Measurements from ENCODE around the gene RIC3. TPM values are rescaled to one million over a fixed set of nuclear protein-coding genes. Genes with fewer than 3 reads are reported as not detected.

Gene RIC3
- total and polyA plus RNA-seq, 10 donors, result 11.6 to 32.7 (median 23.3) TPM

DNA sequence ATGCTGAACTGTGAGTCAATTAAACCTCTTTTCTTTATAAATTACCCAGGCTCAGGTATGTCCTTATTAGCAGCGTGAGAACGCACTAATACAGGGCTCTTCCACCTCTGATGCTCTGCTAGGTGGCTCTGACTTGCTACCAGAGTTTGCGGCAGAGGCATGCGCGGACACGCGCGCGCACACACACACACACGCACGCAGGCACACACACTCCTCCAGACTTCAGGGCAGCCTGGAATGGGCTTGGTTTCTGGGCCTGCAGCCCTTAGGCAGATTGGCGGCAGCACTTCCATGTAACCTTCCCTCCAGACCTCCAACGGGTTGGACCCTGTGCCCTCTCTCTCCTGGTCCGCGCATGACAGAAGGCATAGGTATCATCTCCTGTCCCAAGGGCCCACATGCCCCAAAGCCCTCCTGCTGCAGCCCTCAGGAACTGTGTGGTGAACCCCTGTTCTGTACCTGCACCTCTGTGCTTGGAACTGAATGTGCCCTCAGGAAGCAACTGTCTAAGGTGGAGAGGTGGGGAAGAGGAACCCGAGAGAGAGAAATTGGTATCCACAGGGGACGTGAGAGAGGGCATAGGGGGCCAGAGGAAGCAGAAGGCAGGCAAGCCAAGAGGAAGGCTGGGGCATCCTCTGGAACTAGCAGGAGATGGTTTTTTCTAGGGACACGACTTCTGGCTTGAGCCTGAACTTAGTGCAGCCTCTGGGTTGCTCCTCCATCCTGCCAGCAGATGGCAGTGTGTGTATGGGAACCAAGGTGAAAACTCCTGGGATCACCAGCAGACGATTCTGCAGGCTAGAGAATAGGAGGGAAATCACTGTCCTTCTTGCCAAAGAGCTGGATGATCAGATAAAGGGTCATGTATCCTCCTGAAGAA lies 23.4 kb upstream of the RIC3 start:
- H3K36me3 ChIP-seq, result no peaks in the 10 kb centered on the region
- peaks cover 0 to 5% (median 0%) of the 10 kb centered on the region in 6 donors for H3K4me1 ChIP-seq
- no peak overlapping the region for H3K27ac ChIP-seq
- intact Hi-C loops (cut with DNase I; ENCODE audit: low total_unique reads), result no loop called here
- H3K9me3 ChIP-seq, result no peaks in the 10 kb centered on the region
- peaks cover 0 to 21% (median 0%) of the 10 kb centered on the region in 7 donors for H3K27me3 ChIP-seq (replicated peaks in 1 of 7)
- TF ChIP-seq POLR2A (IDR thresholded peaks at IDR 0.05), result no peak
- TF ChIP-seq, protein P1, sequence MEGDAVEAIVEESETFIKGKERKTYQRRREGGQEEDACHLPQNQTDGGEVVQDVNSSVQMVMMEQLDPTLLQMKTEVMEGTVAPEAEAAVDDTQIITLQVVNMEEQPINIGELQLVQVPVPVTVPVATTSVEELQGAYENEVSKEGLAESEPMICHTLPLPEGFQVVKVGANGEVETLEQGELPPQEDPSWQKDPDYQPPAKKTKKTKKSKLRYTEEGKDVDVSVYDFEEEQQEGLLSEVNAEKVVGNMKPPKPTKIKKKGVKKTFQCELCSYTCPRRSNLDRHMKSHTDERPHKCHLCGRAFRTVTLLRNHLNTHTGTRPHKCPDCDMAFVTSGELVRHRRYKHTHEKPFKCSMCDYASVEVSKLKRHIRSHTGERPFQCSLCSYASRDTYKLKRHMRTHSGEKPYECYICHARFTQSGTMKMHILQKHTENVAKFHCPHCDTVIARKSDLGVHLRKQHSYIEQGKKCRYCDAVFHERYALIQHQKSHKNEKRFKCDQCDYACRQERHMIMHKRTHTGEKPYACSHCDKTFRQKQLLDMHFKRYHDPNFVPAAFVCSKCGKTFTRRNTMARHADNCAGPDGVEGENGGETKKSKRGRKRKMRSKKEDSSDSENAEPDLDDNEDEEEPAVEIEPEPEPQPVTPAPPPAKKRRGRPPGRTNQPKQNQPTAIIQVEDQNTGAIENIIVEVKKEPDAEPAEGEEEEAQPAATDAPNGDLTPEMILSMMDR (IDR thresholded peaks at IDR 0.05 in 8 of 11, conservative IDR thresholded peaks at IDR 0.05 in 3 of 11), result peak; percentile 50 to 90 (median 81)
- no peak for TF ChIP-seq POLR2AphosphoS5 (IDR thresholded peaks at IDR 0.05)
- WGBS, 5 donors, result 70 to 76% (median 74%) methylated on average over 19 of the region's 19 CpGs
- peak; percentile 81 for DNase-seq
- H3K4me3 ChIP-seq, result no peak overlapping the region

DNA sequence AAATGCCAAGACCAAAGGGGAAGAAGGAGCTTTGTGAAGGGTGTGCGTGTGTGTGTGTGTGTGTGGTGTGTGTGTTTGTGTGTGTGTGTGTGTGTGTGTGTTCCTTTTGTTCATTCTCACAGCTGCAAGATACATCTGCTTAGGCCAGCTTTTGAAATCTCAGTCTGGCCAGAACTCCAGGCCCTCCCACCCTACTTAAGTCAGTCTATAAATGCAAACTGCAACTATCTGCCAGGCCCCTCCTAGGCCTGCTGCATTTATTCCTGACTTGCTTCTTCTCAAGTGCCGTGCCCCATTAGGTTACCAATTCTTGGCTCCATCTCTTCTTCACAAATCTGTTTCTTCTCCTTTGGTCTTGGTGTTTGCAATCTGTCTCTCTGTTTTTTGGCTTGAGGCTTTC lies 21.6 kb upstream of the RIC3 start:
- Histone ChIP-seq H3K27ac (no peak overlapping the region), H3K27me3 (replicated peaks in 1 of 7) (peaks cover 0 to 21% (median 0%) of the 10 kb centered on the region in 7 donors), H3K4me3 (no peak overlapping the region), H3K4me1 (peaks cover 0 to 5% (median 0%) of the 10 kb centered on the region in 6 donors), H3K9me3 (no peaks in the 10 kb centered on the region), H3K36me3 (no peaks in the 10 kb centered on the region)
- DNase-seq, result no peak
- WGBS, 5 donors, result 46 to 47% (median 47%) methylated on average over 2 of the region's 2 CpGs
- no peak for TF ChIP-seq POLR2AphosphoS5 (IDR thresholded peaks at IDR 0.05)
- intact Hi-C loops (cut with DNase I; ENCODE audit: low total_unique reads), result no loop called here

DNA sequence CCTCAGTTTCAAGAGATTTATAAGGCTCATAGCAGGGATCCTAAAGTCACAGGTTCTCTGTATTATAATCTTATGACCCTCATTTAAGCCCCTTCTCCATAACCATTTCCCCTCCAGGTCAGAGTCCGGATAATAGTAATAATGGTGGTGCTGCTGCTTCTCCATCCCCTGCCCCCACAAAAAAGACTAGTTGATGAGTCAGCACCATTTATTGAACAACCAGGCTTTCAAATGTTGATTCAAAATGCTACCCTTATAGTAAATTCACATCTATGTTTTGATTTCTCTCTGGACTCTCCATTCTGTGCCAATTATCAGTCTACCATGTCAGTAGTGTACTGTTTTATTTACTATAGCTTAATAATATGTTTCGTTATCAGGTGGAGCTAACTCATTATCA lies 17.6 kb upstream of the RIC3 start:
- TF ChIP-seq POLR2A (IDR thresholded peaks at IDR 0.05) (no peak), POLR2AphosphoS5 (IDR thresholded peaks at IDR 0.05) (no peak)
- TF ChIP-seq, protein P1 (IDR thresholded peaks at IDR 0.05 in 8 of 11, conservative IDR thresholded peaks at IDR 0.05 in 3 of 11), result no peak
- Histone ChIP-seq H3K36me3 (no peaks in the 10 kb centered on the region), H3K9me3 (peaks cover 0 to 5% (median 0%) of the 10 kb centered on the region in 8 donors), H3K4me1 (no peaks in the 10 kb centered on the region), H3K4me3 (no peak overlapping the region), H3K27me3 (replicated peaks in 1 of 7) (peaks cover 0 to 11% (median 0%) of the 10 kb centered on the region in 7 donors), H3K27ac (no peak overlapping the region)
- intact Hi-C loops (cut with DNase I; ENCODE audit: low total_unique reads), result no loop called here
- WGBS, 5 donors, result 86 to 98% (median 91%) methylated on average over 2 of the region's 2 CpGs
- DNase-seq, result no peak

DNA sequence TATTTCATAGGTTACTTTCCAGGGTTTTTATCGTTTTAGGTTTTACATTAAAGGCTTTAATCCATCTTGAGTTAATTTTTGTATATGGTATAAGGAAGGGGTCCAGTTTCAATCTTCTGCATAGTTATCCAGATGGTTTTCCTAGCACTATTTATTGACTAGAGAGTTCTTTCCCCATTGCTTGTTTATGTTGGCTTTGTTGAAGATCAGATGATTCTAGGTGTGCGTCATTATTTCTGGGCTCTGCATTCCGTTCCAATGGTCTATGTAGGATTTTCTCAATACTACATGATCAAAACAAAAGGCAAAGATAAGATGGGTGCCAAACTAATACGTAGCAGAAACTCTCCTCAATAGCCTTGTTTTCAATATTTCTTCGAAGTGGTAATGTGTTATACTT lies 14.3 kb upstream of the RIC3 start:
- intact Hi-C loops (cut with DNase I; ENCODE audit: low total_unique reads), result no loop called here
- Histone ChIP-seq H3K27me3 (replicated peaks in 1 of 7) (peaks cover 0 to 11% (median 0%) of the 10 kb centered on the region in 7 donors), H3K4me3 (no peak overlapping the region), H3K36me3 (no peaks in the 10 kb centered on the region), H3K9me3 (peaks cover 0 to 5% (median 0%) of the 10 kb centered on the region in 8 donors), H3K4me1 (no peaks in the 10 kb centered on the region), H3K27ac (no peak overlapping the region)
- TF ChIP-seq POLR2AphosphoS5 (IDR thresholded peaks at IDR 0.05) (no peak), POLR2A (IDR thresholded peaks at IDR 0.05) (no peak)
- TF ChIP-seq, protein P1 (IDR thresholded peaks at IDR 0.05 in 8 of 11, conservative IDR thresholded peaks at IDR 0.05 in 3 of 11), result no peak
- WGBS, 5 donors, result 71 to 81% (median 78%) methylated on average over 5 of the region's 5 CpGs
- DNase-seq, result no peak
